GM19193 (cell line): Measurements from ENCODE around the gene FGF5.

Source experiments
- POLR2A ChIP-seq: IDR thresholded peaks from 4 replicates; pipeline ENCODE4 v1.6.1; 2011; ENCODE audit not compliant: insufficient read depth, insufficient read length; ENCODE audit errors: extremely low read depth

The FGF5 gene

DNA sequence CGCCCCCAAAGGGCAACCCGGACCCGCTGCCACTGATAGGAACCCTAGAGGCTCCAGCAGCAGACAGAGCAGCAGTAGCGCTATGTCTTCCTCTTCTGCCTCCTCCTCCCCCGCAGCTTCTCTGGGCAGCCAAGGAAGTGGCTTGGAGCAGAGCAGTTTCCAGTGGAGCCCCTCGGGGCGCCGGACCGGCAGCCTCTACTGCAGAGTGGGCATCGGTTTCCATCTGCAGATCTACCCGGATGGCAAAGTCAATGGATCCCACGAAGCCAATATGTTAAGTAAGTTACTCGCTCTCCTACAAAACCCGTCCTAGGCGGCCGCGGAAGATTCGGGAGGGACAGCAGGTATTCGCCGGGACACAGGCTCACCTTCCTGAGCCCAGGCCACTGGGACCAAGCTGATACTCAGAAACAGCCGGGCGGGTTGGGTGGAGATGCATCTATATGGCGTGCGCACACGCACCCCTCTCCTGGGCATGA lies 477 bp downstream of the FGF5 start:
- TF ChIP-seq POLR2A: no peak

DNA sequence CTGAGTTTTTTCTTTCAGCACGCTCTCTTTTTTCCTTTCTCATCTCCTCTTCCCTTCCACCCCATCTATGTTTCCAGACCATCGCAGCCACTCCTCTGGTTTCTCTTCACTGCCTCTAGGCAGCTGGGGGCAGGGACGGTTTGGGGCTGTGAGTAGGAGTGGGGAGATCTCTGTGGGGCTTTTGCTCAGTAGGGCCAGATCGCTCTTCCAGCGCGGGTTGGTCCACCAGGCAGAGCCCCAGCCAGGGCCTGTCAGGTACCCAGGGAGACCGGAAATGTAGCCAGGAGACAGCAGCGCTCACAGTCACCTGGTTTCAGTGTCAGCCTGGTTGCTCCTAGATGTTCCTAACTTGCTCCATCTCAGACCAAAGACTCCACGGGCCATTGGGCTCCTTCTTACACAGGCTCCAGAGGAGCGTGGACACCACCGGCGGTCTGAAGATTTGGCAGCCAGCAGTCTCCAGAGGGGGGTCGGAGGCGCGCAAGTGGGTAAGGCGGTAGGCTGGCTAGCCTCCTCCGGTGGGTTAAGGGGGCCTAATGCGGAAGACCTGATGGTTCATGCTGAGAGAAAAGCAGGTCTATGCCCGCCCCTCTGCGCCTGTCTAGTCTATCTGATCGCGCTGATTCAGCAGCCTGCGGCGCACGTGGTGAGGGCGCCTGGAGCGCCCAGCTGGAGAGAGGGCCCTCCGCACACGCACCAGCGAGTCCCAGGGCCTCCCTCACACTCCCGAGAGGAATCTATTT lies 1.8 kb downstream of the FGF5 start:
- TF ChIP-seq POLR2A: no peak

DNA sequence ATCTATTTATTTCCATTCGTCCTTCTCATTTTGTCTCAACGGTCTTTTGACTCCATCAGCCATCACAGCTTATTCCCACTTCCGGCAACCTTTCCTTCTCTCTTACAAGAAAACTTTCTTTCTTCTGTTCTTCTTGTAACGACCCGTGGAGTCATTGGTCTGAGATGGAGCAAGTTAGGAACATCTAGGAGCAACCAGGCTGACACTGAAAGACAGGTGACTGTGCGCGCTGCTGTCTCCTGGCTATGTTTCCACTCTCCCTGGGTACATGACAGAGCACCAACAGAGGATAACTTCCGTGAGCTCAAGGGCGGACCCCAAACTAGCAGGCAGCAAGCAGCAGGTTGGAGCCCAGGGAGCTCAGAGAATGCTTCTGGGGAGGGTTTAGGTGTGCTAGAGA lies 2.5 kb downstream of the FGF5 start:
- no peak for TF ChIP-seq POLR2A

DNA sequence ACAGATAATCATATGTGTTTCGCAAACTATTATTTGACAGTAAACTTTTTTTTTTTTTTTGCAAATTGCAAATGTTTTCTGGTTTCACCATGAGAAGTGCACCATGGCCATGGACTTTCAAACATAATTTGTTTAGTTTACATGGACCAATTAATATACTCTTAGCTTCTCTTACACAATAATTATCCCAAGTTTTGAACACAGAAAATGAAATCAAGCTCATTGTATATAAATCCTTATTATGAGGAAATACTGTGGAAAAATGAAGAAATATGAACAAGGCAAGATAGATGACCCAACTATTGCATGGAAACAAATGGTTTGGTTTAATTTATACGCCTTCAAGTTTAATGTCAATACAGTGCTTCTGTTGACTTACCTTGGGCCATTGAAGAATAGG lies 3.9 kb downstream of the FGF5 start:
- TF ChIP-seq POLR2A: no peak

DNA sequence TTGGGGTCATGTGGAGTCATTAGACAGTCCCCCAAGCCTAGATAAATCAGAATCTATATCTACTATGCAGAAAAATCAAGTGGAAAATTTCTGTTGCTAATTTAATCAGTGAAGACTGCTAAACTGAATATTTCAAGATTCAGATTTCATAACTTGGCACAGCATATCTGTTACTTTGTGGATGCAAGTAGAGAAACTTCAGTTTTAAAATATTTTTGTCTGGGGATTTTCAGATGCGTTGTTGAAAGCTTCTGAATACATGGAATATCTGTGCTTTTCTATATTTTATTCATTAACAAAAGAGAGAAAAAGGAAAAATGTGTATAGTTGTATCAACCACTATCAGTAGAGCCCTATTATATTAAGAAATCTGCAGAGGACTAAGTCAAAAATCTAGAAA lies 4.4 kb downstream of the FGF5 start:
- TF ChIP-seq POLR2A: no peak

DNA sequence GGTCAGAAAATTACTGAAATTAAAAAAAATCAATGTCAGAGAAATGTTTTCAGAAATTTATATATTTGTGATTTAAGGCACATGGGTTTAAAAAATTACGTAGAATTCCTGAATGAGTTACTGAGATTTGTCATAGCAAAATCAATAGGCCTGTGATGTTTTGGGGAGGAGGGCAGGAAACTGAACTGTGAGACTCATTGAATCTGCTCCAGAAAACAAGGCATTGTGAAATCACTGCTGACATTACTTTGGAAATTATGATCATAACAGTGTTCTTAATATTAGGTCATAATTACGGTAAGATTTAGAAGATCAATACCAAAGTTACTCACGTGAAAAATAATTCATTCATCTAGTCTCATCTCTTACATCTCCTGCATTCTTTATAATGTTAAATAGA lies 5.3 kb downstream of the FGF5 start:
- TF ChIP-seq POLR2A: no peak

DNA sequence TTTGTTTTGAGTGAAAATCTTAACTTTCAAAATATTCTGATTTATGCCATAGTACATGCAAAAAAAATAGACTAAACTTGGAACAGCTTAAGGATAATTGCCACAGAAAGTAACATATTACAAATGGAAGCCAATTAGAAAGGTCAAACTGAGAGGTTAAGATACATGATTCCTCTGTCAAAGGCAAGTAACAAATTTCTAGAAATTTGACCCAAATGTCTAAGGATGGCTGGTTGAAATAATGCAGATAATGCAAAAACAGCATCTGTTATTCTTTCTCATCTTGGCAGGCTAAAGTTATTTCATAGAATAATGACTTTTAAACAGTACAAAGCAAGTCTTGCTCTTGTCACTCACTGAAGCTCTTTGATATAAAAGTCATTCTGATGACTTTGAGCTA lies 10.5 kb downstream of the FGF5 start:
- no peak for TF ChIP-seq POLR2A

DNA sequence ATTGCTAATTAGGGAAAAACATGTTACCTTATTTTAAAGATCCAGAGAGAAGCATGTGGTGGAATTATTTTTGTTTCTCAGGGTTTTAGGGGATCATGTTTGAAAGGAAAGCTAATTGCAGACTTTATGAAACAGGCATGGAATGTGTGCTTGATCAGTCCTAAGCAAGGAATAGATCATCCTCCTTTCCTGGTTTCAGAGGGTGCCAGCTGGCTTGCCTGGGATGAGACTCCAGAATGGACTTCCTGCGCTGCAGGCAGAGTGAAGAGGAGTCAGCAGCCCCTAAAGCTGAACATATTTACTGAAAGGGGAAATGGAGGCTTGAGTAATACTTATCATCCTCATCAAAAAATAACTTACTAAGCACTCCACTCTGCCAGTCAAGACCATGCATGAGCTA lies 13.3 kb downstream of the FGF5 start:
- TF ChIP-seq POLR2A: no peak

DNA sequence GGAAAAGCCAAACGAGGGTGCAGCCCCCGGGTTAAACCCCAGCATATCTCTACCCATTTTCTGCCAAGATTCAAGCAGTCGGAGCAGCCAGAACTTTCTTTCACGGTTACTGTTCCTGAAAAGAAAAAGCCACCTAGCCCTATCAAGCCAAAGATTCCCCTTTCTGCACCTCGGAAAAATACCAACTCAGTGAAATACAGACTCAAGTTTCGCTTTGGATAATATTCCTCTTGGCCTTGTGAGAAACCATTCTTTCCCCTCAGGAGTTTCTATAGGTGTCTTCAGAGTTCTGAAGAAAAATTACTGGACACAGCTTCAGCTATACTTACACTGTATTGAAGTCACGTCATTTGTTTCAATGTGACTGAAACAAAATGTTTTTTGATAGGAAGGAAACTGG lies 20.0 kb downstream of the FGF5 start:
- TF ChIP-seq POLR2A: no peak

DNA sequence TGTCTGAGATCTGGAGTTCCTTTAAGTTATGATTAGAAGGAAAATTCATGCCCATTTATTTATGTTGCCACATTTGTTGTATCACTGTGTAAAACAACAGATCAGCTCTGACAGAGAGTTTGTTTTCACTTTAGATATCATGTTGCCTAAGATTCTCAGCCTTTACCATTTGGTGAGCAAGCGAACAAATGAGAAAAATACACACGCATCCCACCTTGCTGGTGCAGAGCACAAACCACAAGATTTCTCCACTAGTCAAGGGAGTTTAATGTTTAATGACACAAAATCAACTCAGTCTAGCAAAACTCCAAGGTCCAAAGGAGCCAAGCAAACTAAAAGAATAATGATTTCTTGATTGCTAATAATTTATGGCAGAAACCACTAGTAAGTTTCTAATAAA lies 27.7 kb downstream of the FGF5 start:
- no peak for TF ChIP-seq POLR2A

DNA sequence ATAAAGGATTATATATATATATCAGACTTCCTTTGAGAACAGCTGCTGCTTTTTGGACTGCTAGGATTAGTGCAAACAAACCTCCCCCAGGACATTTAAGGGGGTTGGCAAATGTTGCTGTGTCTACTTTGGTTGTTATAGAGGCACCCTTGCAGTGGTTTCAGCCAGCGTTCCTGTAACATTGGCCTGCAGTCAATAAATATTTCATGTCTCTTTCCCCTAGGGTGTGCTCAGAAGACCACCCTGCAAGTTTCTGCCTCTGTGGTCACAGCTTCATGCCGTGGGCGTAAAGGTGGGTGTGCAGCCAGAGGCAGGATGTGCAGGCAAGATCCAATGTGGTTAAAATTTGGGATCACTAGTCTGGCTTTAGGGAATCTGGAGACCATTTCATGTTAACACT lies 28.9 kb downstream of the FGF5 start:
- TF ChIP-seq POLR2A: no peak

DNA sequence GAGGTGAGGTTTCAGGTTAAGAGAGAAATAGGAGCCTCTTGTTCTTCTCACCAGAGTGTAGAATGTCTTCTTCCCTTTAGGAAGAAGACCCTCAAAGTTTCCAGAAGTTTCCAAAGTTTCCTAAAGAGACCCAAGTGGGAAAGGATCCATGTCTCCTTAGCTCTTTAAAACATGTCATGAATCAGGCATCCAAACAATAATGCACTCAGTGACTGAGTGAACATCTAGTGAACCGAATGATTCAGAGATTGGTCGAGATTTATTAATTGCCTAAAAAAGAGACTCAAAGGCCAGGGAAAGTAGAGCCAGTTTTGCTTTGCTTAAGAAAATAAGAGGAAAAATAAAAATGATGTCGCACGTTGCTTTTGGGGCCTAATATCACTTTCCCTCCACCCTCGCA lies 29.4 kb downstream of the FGF5 start:
- no peak for TF ChIP-seq POLR2A

DNA sequence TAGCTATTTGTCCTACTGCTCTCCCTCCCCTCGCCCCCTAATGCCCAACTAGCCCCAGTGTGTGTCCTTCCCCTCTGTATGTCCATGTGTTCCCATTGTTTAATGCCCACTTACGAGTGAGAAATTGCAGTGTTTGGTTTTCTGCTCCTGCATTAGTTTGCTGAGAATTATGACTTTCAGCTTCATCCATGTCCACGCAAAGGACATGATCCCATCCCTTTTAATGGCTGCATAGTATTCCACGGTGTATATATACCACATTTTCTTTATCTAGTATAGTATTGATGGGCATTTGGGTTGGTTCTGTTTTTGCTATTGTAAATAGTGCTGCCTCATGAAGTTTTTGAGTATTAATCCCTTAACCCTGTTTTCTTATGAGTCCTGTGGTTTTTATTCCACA lies 35.4 kb downstream of the FGF5 start:
- no peak for TF ChIP-seq POLR2A

DNA sequence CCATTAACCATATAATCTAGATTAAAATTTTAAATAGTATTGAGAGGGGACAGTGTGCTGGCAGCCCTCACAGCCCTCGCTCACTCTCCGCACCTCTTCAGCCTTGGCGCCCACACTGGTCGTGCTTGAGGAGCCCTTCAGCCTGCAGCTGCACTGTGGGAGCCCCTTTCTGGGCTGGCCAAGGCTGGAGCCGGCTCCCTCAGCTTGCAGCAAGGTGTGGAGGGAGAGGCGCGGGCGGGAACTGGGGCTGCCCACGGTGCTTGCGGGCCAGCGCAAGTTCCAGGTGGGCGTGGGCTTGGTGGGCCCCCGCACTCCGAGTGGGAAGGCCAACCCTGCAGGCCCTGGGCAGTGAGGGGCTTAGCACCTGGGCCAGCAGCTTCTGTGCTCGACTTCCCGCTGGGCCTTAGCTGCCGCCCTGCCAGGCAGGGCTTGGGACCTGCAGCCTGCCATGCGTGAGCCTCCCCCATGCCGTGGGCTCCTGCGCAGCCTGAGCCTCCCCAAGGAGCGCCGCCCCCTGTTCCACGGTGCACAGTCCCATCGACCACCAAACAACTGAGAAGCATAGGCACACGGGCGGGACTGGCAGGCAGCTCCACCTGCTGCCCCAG lies 36.3 kb downstream of the FGF5 start:
- no peak for TF ChIP-seq POLR2A

DNA sequence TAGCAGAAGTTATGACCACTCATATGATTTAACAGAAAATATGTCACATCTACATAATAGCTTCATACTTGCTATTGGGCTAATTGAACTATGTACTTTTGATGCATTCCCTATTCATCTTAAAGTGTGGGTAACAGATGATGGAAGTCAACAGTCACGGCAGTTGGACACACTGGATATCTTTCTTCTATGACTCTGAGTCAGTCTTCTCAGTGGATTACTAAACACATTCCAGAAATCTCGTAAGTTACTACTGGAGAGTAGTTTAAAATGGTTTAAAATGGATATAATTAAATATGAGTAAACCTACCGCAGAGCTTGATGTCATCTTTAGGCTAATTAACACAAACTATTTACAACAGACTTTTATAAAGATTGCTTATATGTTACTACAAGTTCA lies 39.0 kb downstream of the FGF5 start:
- TF ChIP-seq POLR2A: no peak

DNA sequence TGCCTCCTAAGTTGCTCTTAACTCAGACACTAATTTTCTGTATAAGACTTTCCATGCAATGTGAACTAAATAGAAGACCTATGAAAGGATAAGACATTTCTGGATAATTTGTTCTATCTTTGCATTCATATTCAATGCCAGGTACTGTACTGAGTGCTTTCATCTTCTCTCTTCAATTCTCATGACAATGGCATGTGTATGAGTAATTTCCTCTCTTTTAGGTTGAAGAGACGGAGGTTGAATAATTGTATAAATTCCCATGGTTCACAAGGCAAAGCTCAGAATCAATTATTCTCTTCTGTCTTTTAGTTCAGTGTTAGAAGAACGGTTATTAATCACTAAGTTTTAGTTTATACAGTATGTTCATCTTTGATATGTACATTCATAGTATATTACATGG lies 39.8 kb downstream of the FGF5 start:
- no peak for TF ChIP-seq POLR2A
